HS-5 (cell line): ENCODE results near the gene SLFN12.
"Not testable (repeated sequence)": the region's sequence is repeated elsewhere in the genome, so short reads cannot be mapped to it uniquely, and the experiment has no call there.

Source experiments
- DNase-seq: peaks from one replicate; pipeline ENCODE4 v3.0.0-alpha.2; 2012; ENCODE audit warnings: low read depth

The SLFN12 gene

GRCh38 chr17:35414247-35414646, 18.1 kb downstream of the SLFN12 start:
- no peak for DNase-seq

GRCh38 chr17:35407531-35407930, 24.8 kb downstream of the SLFN12 start:
- no peak for DNase-seq

DNA sequence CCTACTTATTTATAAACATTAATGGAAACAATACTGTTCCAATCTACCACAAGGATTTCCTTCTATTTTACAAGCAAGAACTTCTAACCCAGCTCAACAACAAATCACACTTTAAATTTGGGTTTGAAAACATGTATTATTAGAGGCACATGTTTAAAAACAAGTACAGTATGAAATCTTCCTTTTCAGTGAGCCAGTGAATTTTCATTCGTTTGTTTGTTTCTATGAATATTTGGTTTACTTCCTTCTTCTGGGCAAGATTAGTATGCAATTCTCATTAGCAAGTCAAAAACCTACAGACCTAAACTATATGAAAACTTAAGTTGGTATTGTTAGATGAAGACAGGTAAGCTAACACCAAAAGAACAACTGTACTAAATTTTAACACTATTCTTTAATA, 25.7 kb downstream of the SLFN12 start:
- DNase-seq, result no peak

DNA sequence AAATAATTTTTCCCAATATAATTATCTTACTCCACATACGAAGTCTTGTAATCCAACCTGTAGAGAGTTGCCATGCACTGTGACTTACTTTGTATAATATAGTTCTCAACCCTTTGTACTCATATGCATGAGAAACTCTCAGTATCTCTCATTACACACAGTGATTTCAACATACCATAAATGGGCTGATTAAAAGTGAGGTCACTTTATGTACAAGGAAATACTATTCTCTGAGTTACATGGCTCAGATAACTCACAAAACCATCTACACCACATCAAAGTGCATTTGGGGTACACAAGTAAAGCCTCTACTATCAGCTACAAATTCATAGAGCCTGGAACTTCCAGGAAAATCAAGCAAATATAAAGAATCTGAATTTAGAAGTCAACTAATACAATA, 27.9 kb downstream of the SLFN12 start:
- DNase-seq, result peak; percentile 0

DNA sequence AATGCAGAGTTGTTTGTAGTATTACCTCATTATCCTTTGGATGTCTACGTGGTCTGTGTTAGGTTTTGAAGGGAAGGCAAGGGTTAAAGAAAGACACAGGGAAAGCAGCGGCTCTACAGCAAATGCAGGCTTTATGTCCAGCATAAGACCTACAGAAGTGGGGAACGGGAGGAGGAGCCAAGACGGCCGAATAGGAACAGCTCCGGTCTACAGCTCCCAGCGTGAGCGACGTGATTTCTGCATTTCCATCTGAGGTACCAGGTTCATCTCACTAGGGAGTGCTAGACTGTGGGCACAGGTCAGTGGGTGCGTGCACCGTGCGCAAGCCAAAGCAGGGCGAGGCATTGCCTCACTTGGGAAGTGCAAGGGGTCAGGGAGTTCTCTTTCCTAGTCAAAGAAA, 38.5 kb downstream of the SLFN12 start:
- DNase-seq, result not testable (repeated sequence)

DNA sequence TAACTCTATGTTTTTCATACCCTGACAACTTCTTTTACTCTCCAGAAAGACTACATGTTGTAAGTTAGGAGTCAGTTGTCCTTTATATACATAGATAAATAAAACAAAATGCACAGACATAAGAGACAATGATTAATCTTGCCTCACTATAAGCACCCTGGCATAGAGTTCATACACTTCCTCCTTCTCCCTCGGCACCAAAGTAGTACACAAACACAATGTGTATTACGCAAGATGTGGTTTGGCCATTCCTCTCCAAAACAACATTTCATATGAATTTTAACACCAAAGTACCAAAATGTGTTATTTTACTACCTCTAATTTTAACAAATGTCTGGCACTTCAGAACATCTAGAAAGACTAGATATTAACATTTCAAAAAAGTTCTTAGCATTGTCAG, 41.6 kb downstream of the SLFN12 start:
- DNase-seq, result no peak

GRCh38 chr17:35390156-35390555, 42.1 kb downstream of the SLFN12 start:
- no peak for DNase-seq

DNA sequence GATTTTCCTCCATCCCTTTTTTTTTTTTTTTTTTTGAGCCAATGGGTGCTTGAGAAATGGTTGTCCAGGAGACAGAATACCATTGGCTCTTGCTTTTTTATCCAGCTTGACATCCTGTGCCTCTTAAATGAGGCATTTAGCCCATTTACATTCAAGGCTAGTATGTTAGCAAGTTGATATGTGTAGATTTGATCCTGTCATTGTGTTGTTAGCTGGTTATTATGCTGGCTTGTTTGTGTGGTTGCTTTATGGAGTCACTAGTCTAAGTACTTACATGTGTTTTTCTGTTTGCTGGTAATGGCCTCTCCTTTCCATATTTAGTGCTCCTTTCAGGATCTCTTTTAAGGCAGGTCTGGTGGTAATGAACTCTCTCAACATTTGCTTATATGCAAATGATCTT, 44.8 kb downstream of the SLFN12 start:
- DNase-seq, result no peak

DNA sequence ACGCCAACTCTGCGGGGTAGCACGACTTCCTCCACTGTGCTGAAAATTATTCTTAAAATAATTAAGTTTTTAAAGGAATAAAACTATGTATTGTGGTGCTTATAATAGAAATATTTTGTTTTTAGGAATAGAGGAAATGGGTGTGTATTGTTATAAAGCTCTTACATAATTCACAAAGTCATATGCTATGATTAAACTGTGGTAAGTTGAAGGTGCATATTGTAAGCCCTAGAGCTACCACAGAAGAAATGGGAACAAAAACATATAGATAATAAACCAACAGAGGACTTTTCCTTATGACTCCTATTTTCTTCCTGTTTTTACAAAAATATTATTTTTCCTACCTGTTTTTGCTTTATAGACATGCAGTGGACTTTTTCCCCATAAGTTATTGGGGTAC, 54.6 kb downstream of the SLFN12 start:
- no peak for DNase-seq

- no peak for DNase-seq
Observed at GRCh38 chr17:35377068-35377467, 55.2 kb downstream of the SLFN12 start.

GRCh38 chr17:35376245-35376644, 56.1 kb downstream of the SLFN12 start:
- peak; percentile 36 for DNase-seq

- DNase-seq, result no peak
Observed at GRCh38 chr17:35374766-35375344, 57.4 kb downstream of the SLFN12 start.

DNA sequence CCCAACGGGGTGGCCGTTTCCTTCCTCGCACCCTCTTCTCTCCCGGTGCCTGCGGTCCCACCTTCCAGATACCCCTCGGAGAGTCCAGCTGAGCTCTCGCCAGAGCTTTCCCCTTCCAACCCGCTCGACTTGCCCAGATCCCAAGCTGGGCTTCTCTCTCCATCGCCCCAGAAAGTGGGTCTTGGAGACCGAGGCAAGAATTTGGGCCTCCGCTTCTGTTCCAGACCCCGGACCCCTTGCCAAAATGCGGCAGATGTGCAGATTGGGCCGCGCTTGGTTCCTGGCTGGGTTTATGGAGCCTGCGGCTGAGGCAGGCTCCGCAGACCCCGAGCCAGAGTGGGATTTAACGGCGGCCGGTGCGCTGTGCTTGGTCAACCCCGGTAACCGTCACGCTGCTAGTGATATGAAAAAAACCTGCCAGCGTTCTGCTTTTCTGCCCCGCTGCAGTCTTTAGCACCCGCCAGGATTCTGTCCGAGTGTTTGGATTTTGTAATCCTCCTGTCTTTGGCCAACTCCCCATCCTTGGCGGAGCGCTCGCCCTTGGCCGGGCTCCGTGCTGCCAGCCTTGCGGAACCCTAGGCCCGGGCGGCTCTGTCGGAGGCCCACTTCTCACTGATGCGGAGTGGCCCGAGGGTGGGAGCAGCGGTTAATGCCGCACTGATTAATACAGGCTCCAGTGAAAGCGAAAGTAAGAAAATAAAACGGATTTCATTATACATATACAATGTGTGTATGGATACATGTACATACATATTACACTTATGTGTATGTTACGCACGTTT, 58.1 kb downstream of the SLFN12 start:
- peak; percentile 30 for DNase-seq

DNA sequence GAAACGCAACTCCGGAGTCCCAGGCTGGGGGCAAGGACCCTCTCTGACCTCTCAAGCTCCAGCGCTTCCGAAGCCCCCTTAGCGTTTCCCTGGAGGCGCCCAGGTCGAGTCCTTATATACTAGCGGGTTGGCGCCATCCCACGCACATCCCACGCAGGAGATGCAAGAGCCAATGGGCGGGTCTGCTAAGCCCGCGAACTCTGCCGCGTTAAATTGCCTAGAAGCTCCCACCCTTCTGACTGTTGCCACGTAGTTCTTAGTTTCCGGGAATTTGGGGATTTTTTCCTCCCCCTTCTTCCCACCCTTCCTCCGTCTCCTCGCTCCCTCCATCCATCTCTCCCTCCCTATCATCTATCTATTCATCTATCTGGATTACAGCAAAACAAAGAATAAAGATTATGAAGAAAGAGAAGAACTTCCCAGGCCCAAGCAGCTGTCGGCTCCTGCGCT, 58.7 kb downstream of the SLFN12 start, which contains the start of gene SLFN11:
TSS of gene SLFN11 (minus strand) at position 88 of the 450 bp plus-strand sequence. CDS start 9,814 bp downstream, outside the sequence.
- DNase-seq, result peak; percentile 75

DNA sequence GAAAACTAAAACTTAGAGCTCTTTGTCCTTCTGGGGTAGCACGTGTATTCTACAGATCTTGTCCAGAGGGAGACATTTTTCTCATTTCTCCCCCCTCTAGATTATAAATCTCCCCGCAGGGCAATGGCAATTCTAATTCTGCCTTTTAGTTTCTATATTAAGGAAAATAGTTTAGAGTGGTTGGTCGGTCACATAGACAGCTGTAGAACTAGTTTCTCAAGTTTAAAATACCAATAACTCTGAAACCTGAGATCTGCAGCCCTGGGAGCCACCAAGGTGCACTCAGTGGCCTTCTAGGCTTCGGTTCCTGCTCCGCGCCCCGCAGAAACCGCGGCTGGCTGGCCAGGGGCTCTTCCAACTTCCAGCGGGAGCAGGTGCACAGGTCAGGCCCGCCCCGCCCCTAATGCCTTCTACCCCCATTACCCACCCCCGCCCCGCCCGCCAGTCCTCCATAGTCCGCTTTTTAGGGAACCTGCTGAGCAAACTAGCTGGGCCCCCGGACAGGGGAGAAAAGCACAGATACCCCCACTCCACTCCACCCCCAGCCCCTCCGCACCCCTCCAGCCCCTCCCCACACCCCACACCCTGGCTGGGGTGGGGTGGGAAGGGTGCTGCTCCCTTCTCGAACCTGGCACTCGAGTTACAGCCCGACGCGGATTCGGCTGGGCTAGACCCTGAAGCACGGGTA, 59.3 kb downstream of the SLFN12 start:
- DNase-seq, result no peak

DNA sequence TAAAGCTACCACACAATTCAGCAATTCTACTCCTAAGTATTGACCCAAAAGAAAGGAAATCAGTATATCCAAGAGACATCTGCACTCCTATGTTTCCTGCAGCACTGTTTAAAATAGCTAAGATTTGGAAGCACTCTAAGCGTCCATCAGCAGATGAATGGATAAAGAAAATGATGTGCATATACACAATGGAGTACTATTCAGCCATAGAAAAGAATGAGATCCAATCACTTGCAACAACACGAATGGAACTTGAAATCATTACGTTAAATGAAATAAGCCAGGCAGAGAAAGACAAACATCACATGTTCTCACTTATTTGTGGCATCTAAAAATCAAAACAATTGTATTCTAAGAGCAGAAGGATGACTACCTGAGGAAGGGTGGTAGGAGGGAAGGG, 60.4 kb downstream of the SLFN12 start:
- no peak for DNase-seq

DNA sequence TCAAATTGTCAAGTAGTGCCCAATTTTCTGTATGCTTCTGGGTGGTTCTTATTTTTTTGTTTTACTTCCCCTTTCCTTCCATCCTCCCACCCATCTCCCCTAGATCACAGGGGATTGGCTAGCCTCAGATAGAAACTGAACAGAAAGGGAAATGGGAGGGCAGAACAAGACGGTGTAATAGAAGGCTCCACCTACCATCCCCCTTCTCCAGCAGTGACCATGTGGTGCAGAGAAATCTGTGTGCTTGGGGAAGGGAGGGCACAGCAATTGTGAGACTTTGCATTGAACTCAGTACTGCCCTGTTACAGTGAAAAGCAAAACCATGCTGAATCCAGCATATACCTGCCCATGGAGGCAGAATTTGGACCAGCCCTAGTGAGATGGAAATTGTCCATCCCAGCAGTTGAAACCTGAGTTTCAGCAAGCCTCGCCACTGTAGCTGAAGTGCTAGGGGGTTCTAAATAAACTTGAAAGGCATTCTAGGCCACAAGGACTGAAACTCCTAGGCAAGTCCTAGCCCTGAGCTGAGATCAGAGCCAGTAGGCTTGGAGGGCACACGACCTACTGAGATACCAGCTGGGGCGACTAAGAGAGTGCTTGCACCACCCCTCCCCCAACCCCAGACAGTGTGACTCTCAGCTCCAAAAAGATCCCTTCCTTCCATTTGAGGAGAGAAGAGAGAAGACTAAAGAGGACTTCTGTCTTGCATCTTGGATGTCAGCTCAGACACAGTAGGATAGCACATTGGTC, 64.0 kb downstream of the SLFN12 start:
- DNase-seq, result no peak

- DNase-seq, result no peak
Observed at GRCh38 chr17:35361027-35361426, 71.3 kb downstream of the SLFN12 start.
